NCI-H2227 (cell line): ENCODE data around the gene PAX1.

ENCODE experiments used
- DNase-seq: peaks from one replicate; lab custom pipeline; 2025; ENCODE audit not compliant: unreplicated experiment; lab: John Stamatoyannopoulos, UW

PAX1 gene

DNA sequence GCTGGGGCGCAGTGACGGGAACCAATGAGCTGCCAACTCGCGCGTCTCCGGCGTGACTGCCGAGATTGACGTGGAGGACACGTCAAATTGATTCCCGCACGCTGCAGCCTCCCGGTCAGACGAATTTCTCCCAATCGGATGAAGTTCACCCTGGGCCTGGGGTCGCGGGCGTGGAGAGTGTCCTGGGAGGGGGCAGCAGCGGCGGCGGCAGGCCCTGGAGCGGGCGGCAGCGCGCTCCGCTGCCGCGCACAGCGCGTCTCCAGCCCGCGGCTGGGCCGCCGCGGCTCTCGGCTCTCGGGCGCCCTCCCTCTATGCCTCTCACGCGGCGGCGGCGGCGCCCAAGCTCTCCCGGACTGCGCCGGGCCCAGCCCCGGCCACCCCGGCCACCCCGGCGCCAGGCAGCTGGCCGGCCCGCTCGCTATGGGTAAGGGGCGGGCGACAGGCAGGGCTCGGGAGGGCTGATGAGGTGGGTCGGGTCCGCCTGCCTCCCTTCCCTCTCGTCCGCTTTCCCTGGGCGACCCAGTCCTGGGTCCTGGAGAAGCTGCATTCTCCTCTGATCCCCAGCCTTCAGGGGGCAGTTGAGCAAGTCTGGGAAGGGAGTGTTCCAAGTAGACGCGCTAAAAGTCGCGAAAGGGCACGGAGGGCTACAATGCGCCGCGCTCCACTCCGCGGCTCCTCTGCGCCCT, at the start of gene PAX1:
Gene PAX1 (plus strand): TSS at position 90 of the 686 bp plus-strand sequence. CDS start 49 bp downstream, at position 139.
- DNase-seq = peak; percentile 1

DNA sequence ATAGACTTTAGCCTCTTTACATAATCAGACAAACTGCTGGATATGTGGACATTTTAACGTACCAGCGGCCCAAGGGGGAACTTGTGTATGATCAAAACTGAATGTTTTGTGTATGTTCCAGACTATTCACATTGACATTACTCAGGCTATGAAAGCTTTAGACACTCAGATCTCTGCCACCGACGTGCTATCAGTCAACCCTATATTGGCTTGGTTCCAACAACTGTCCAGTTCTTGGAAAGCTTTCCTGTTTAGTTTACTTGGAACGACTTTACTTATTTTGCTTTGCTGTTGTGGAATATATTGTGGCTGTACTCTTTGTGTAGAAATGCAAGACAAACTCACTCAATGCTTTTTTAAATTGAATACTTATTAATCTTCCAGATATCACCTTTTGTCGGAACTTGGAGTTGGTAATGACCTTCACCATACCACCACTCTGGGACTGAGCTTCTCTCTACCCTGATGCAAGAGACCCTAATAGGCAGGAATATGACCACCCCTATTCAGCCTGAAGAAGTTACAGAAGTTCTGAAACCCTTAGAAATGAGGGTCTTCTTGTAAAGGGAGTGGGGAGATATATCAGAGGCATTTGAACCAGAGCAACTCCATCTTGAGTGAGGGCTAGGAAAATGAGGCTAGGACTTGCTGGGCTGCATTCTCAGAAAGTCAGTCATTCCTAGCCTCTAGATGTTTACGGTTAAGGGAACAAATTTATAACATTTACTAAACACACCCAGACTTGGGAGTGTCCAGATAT, 49.0 kb upstream of the PAX1 start:
- DNase-seq = no peak

DNA sequence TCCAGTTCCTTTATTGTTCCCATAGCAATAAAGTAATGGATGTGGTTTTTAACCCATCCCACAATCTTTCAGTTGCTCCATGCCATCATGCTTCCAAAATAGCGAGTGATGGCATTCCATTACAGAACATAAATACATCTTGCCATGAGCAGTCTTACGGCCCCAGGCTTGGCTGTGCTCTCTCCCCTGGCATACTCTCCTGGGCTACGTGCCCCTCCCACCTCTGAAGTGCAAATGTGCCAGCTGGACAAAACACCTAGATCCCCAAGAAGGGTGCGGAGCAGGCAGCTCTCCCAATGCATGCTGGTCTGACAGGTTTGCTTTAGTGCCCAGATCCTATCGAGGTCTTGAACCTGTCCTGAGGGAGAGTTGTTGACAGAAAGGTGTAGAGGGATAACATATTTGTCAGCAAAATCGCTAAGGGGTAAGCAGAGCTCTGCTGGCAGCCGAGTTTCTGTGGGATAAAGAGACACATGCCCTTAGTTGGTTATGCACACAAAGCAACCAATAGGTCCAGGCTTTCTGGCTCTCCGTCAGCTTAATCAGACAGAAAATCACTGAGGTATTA, 43.9 kb upstream of the PAX1 start:
- DNase-seq = no peak

DNA sequence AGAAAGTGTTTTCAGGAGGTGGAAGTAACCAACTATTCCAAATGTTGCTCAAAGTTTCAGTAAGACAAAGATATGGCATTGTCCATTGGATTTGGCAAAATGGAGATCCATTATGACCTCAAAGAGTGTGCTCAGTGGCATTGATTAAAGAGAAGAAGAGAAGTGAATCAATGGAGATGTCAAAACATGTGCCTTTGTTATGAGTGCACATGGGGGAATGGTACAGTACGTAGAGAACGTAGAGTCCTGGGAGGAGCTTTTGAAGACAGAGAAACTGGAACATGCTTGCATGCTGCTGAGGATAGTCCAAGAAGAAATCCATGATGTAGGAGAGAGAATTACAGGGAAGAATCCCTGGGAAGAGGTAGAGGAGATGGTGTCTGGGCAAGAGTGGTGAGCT, 42.0 kb upstream of the PAX1 start:
- DNase-seq = no peak

DNA sequence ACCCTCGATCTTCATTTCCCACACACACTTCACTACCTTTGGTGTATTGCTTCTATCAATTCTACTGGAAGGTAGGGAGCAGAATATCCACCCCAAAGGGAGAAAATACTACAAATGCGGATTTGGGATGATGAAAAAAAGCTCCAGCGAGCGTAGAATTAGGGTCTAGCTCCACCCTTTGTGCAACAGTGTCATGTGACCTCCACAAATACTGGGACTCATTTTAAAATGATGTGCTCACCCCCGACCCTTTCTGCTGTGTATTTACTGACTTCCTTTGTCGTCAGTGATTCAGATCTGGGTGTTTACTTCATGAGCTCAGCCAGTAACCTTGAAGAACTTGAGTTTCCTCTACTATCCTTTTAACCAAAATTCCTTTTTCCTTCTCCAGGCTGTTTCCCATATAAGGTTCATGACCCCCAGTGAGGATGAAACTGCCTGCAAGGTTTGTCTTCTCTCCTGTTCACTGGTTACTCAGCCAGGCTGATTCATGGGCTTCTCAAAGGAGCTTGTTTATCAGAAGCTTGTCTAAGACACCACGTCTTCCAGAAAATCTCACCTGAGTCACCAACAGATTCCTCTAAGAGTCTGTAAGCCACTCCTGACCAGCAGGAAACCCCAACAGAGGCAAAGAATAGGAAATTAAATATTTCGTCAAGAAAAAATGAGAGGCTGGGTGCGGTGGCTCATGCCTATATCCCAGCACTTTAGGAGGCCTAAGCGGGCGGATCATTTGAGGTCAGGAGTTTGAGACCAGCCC, 39.6 kb upstream of the PAX1 start:
- DNase-seq = no peak

DNA sequence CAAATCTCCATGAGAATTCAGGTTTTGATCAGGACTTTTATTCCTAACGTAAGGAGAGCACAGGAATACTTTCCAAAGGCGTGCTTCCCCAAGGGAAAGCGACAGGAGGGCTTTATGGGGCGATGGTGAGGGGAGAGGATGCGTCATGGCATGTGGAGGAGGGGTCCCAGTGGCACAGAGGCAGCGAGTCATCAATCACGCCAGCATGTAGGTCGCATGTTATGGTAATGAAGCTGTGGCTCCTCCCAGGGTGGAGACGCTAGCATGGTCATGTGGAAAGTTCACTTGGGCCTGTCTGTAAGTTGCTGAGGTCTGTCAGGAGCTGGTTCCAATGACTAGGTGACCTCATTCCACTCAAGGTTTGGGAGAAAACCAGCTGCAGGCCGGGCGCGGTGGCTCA, 35.3 kb upstream of the PAX1 start:
- no peak for DNase-seq

DNA sequence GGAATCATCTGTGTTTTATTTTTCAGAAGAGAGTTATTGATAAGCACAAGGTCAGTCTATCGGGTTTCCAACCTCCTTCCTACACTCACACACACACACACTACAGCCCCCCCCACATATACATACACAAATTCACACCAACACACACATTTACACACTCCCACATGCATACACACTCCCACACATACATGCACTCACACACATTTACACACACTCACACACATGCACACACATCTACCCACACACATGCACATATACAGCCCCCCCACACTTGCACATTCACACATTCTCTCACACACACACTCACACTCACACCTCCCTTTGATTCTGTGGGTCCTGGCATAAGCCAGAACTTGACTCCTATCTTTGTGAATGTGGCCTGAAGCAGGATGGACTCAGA, 34.5 kb upstream of the PAX1 start:
- no peak for DNase-seq

DNA sequence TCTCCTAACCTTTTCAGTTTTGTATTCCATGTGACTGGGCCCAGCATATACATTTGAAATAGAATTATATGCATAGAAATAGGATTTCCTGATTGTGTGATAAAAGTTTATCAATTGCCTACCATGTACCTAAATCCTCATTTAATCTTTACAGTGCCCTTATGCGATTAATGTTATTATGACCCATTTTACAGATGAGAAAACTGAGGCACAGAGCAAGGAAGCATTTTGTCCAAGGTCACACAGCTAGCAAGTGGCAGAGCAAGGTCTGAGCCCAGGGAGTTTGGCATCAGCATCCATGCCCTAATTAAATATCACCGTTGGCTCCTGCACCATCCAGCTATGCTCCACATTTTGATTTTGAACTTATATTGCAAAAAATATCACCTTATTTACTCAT, 28.2 kb upstream of the PAX1 start:
- no peak for DNase-seq

DNA sequence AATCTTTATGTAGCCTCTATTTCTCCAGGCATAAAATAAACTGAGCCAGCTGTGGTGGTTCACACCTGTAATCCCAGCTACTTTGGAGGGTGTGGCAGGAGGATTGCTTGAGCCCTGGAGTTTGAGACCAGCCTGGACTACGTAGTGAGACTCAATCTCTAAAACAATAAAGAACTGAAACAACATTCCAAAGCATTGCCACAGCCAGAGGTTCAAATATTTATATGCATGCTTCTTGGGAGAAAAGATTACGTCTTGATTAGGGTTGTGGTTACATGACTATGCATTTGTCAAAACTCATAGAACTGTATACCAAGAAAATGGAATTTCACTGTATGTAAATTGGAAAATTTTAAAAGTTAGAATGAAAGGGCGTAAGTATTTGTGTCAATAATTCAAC, 27.7 kb upstream of the PAX1 start:
- no peak for DNase-seq

DNA sequence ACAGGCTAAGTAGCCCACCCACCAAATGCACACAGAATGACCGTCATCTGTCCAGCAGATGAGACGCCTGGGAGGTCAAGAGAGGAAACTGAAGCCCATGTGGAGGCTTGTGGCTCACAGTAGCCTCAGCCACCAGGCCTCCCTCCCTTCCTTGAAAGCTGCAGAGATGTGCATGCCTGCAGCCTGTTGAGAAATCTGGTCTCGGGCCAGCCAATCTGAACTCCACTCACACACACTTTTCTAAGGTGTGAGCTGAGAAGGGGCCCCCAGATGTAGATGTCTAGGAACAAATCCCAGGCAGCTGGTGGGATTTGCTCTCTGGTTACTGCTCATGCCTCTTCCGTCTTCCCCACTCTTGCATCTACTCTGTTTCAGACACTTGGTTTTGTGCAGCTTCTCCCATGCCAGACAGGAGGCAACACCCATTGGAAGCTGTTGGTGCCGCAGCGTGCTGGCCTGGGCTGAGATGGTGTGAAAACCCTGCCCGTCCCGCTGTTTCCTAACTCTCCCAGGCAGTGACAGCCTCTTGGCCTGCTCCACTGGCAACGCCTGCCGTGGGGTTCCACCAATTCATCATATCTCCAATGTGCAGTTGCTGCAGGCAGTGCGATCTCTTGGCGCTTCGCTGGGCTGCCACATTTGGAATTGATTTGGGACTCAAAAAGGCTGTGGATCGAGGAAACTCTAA, 24.1 kb upstream of the PAX1 start:
- DNase-seq = no peak

DNA sequence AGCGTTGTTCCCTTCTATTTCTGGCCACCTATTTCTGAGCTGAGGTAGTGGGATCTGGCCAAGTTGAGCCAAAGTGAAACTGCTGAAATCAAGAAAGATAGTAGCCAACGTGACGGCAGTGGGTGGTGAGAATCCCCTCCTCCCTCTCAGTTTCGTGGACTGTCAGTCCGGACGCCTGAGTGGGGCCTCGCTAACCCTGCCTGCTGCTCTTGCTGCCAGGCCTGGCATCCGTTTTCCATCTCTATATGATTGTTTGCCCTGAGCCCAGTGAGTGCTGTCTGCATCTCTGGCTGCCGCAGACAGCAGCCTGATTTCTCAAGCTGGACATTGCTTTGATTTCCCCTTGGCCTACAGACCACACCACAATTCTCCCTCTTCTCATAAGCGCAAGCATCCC, 23.5 kb upstream of the PAX1 start:
- DNase-seq = no peak

DNA sequence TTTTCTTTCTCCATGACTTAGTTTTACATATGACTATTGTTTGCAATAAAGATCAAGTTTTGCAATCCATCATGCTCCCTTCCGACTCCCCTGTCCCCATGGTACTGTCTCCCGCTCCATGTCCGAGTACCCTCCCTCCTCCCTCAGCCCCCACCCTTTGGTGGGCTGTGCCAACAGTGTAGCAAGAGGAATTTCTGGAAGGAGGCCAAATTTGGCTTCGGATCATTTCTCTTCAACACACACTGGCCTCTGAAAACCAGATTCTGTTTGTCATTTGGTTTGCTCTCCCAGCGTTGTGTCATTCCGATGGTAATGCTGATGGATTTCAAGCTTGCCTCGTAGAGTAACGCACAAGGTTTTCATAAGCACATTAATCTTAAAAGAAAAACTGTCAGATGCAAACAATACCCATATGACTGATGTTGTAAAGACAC, 22.9 kb upstream of the PAX1 start:
- DNase-seq = no peak

DNA sequence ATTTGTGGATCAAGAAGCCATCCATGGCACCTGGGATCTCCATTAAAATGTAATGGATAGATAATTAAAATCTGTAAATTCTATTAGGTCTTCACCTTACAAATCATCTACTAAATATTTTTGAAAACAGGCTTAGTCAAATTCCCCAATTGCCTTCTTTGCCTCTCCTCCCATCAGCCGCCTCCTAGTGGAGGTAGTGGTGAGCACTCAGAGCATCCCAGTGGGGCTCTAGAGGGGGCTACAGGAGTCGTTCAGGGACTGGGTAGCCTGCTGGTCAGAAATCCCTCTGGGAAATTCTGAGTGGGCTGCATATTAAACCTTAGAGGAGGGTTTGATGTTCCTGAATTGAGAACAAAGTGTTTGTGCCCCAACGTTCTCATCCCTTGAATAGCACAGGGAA, 20.8 kb upstream of the PAX1 start:
- DNase-seq = no peak

DNA sequence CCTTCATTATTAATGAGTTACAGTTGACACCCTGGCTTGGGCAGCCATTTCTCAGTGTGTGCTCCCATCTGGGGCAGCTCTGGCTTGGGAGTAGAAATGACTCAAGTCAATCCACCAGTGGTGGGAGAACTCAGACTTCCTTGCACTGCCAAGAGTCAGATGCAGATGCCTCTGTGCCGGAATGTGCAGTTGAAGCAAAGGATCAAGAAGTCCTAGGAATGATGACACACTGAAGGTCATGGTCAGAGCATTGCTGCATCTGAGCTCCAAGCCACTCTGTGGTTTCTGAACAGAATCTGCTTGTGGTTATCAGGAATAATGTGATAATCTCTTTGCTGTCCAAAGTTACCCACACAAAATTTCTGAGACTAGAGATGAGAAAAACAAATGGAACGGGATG, 19.5 kb upstream of the PAX1 start:
- DNase-seq = no peak

DNA sequence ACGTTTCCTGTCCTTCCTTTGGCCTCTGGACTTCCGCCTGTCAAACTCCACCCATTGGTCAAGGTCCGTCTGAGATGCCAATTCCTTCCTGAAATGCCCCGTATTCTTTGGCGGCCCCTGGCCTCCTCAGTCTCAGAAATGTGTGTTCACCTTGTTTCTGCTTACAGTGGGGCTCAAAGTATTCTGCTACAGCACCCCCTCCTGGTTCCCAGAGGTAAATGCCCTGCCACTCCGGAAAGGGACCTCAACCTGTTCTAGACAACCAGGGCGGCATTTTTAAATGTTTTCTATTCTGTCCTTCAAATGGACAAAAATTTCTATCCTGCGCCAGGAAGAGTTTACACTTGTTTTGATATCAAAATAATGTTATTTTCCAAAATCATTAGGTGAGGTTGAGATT, 12.1 kb upstream of the PAX1 start:
- DNase-seq = peak; percentile 3

DNA sequence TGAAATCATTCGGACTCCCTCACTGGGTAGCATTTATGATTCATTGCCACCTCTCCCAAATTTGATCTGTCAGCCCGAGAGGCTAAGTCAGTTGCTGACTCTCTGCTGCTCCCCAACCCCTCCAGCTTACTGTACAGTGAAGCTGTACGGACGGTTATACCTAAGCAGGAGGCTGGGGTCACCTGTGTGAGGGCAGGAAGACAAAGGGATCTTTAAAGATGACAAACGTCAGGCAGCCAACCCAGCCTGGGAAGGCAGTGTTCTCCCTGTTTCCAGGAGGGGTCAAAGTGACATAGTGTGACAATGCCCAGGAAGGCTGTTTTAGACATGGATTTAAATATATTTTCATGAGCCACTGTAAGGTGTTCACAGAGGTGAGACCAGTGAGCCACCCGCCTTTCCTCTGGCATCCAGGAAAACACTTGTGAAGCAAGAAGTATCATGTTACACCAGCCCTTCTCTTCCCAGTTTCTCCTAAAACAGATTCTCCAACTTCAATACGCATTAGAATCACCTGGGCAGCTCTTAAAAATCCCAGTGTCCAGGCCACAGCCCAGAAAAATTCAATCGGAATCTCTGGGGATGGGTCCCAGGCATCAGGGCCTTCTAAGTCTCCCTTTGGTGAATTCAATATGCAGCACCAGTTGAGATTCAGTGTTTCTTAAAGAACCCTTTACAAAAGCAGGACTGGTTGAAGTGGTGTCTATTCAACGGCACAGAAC, 6.8 kb upstream of the PAX1 start:
- DNase-seq = no peak

DNA sequence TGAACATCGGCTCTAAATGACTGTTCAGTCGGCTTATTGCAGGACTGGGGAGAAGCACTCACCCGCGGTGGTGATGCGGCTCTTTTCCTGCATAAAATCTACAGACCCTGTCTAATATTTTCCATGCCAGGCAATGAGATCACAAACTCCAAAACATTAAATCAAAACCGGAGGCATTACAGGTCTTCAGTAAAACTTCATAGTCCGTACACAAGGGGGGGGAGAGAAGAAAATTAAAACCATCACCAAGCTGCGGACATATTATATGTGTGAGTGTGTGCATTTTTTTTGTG, 6.3 kb upstream of the PAX1 start:
- DNase-seq = no peak

DNA sequence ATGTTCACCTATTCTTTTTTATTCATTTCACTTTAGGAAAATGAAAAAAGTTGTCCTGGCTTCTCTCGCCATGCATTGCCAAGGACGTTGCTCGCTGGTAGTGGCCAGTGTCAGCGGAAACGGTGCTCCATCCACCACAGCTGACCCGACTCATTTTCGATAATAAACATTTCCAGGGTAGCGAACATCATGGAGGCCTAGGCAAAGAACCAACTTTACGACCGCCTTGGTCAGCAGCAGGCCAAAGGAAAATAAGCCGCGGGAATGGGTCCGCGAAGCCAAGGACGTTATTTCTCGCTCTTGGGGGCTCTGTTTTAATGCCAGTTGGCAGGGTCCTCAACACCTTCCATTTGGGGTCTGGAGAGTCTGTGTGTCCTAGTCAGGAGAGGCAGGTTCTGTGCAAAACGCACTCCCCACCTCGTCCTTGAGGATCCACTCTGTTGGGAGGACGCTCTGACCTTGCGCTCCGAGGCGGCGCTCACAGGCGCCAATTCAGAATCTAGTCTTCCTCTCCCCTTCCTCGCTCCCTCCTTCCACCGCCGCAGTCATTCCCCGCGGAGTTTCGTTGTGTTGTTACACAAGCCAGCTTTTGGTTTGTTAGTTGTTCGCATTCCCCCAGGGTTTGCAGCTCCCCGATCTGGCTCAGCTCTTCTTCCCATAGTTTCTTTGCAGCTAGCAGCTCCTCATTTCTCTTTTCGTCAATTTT, 4.1 kb upstream of the PAX1 start:
- no peak for DNase-seq

DNA sequence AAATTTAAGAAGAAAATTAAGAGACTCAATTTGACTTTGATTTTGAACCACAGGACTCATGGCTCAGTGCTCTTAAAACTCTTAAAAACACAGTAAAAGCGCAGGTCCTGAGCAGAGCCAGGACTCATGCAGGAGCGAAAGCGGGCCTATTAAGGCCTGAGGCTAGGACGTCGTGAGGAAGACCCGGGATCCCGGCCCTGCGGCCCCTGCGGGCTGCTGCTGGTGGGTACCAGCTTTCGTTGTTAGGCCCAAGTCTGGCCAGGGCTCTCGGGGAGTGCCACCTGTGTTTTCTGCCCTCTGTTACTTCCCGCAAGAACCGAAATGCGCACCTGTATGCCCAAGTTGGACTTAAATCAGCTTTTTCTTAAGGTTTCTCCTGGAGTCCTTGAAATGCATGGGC, 3.4 kb upstream of the PAX1 start:
- DNase-seq = no peak
